Caco-2 (cell line): Measurements from ENCODE around the gene C1QA. TPM values are rescaled to one million over a fixed set of nuclear protein-coding genes. Genes with fewer than 3 reads are reported as not detected.
"Not testable (repeated sequence)": the region's sequence is repeated elsewhere in the genome, so short reads cannot be mapped to it uniquely, and the experiment has no call there.

ENCODE experiments used
- BruUV-seq: library from RNA; stranded (reverse); fragments of 400-500 nt; replicated peaks from 2 replicates; lab custom pipeline; 2021; lab: Mats Ljungman, UMichigan
- CTCF ChIA-PET: fragments of 300-600 bp; sonication (Branson Sonifier 250); formaldehyde crosslinking; loops from one replicate; lab custom pipeline; 2022; ENCODE audit warnings: antibody characterized with exemption; lab: Charles Lee
- POLR2A ChIA-PET: fragments of 300-600 bp; sonication (Branson Sonifier 250); formaldehyde crosslinking; loops from one replicate; lab custom pipeline; 2022; ENCODE audit warnings: antibody characterized with exemption; lab: Charles Lee
- DNase-seq, 2 experiments: peaks; one replicate each; pipeline versions ENCODE4 v3.0.0 to v3.0.0-alpha.2; 2020 to 2022
- H3K27me3 ChIP-seq: replicated peaks from 2 replicates; pipeline ENCODE4 v1.6.0; 2011; ENCODE audit warnings: low read length; ENCODE audit not compliant: control insufficient read depth, insufficient read depth
- H3K36me3 ChIP-seq: 2 replicates; pipeline ENCODE4 v1.5.1; 2011; ENCODE audit warnings: low read length; ENCODE audit not compliant: control insufficient read depth, insufficient read depth
- H3K4me1 ChIP-seq: fragments of 250-450 bp; sonication (Bioruptor Pico); 2 replicates; pipeline ENCODE4 v1.5.1; 2020; ENCODE audit warnings: mild to moderate bottlenecking
- H3K4me3 ChIP-seq: 2 replicates; pipeline ENCODE4 v1.5.1; 2011; ENCODE audit warnings: low read depth, mild to moderate bottlenecking, control low read depth, low read length
- H3K9me3 ChIP-seq: fragments of 250-450 bp; sonication (Bioruptor Pico); 2 replicates; pipeline ENCODE4 v1.5.1; 2020; ENCODE audit warnings: mild to moderate bottlenecking, moderate library complexity
- H3K27ac Mint-ChIP-seq: one replicate; pipeline ENCODE4 v1.8.0; 2022; ENCODE audit warnings: mixed read lengths; ENCODE audit not compliant: unreplicated experiment
- H3K27me3 Mint-ChIP-seq: one replicate; pipeline ENCODE4 v1.8.0; 2022; ENCODE audit warnings: mixed read lengths; ENCODE audit not compliant: insufficient read depth, unreplicated experiment
- H3K36me3 Mint-ChIP-seq: one replicate; pipeline ENCODE4 v1.8.0; 2022; ENCODE audit warnings: mild to moderate bottlenecking, mixed read lengths; ENCODE audit not compliant: insufficient read depth, unreplicated experiment
- H3K4me1 Mint-ChIP-seq: one replicate; pipeline ENCODE4 v1.8.0; 2022; ENCODE audit warnings: low read depth, mixed read lengths; ENCODE audit not compliant: unreplicated experiment
- H3K4me3 Mint-ChIP-seq: one replicate; pipeline ENCODE4 v1.8.0; 2022; ENCODE audit warnings: mild to moderate bottlenecking, moderate library complexity, mixed read lengths; ENCODE audit not compliant: unreplicated experiment
- H3K9me3 Mint-ChIP-seq: one replicate; pipeline ENCODE4 v1.8.0; 2022; ENCODE audit warnings: mixed read lengths; ENCODE audit not compliant: unreplicated experiment
- intact Hi-C: fragments of 100-400 bp; cut with micrococcal nuclease; formaldehyde crosslinking; loops from one replicate; pipeline ENCODE4 v1.10.0; 2022; ENCODE audit not compliant: unreplicated experiment
- total RNA-seq: library from RNA; stranded (reverse); gene quantifications from 2 replicates; pipeline ENCODE4 v1.2.3, GENCODE V29; 2022
- TF ChIP-seq, protein P1 (sequence below), 2 experiments: fragments of 200-600 bp in 1 of 2; IDR thresholded peaks; 1 replicate in 1 of 2; 2 replicates in 1 of 2; pipeline versions ENCODE4 v1.5.1 to v1.8.0; 2011 to 2022; ENCODE audit warnings: antibody characterized with exemption in 1 of 2, control low read depth in 1 of 2, inconsistent platforms in 1 of 2, low read depth in 1 of 2, low read length in 1 of 2, mild to moderate bottlenecking in 1 of 2, moderate library complexity in 1 of 2; ENCODE audit not compliant: insufficient read depth in 1 of 2, severe bottlenecking in 1 of 2, unreplicated experiment in 1 of 2

Gene C1QA
- total RNA-seq, 1 experiment from 2014 or later: not detected

DNA sequence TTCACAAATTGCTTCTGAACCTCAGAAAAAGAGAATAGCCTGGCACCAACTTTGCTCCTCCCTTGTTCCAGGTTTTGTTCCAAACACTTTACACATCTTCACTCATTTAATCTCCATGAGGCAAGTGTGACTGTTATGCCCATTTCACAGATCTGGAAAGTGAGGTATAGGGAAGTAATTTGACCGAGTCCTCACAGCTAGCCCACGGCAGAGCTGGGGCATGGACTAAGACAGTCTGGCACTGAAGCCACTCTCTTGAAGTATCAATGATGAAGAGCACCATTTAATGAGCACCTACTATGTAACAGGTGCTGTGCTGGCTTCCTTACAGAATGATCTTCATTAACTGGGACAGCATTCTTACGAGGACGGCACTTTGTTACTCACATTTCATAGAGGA lies 35.6 kb downstream of the C1QA start:
- peaks cover 3% of the 10 kb centered on the region for H3K27me3 Mint-ChIP-seq

DNA sequence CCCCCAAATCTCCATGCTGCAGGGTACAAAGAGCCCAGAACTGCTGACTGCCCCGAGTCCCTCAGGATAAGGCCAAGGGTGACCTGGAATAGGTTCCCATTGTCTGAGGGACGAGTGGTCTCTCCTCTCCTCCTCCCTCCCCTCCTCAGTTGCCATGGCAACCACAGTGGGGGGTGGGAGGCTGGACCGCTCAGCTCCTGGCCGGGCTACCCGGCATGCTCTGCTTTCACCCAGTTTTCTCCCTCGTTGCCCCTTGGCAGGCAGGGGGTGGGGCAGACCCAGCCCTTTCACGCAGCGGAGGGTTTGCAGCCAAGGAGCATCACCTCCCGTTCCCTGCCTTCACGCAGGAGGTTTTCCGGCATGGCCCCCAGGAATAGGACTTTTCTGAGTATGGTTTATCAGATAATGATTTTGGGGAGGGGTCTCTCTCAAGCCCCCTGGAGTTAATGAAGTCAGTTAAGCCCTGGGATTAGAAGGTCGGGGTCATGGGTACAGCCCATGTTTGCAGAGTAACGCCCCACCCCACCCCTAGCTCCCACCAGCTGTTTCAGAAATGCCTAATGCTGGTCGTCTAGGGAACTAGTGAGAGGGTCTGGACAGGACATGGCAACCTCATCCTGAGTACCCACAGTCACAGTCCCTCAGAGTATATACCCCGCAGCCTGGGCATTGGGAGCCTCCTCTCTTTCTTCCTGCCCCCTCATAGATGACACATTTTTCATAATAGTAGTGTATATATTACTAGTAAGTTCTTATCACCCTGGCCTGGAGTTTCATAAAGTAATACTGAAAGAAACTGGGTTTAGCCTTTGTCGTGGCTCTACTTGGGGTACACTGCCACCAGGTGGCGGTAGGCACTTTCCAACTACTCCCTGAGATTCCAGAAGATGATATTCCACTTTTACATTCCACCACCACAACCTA lies 37.3 kb downstream of the C1QA start:
- peak in 1 of 2 experiments; percentile 64 for DNase-seq
- no peaks in the 10 kb centered on the region for H3K36me3 ChIP-seq
- H3K36me3 Mint-ChIP-seq: no peaks in the 10 kb centered on the region
- H3K9me3 Mint-ChIP-seq: no peaks in the 10 kb centered on the region
- CTCF ChIA-PET: interaction anchor here (0.7 to 1.7 kb wide), 10 partner anchors 10 to 290 kb away, joined by 3 to 8 read pairs (median 4); no protein-coding TSS in a partner anchor
- no peaks in the 10 kb centered on the region for H3K4me1 Mint-ChIP-seq
- H3K4me3 ChIP-seq: no peak overlapping the region
- intact Hi-C loops: loop anchor here (1.0 kb wide), 6 partner anchors 16 to 291 kb away; no protein-coding TSS in a partner anchor
- H3K9me3 ChIP-seq: no peaks in the 10 kb centered on the region
- no peaks in the 10 kb centered on the region for H3K4me1 ChIP-seq
- no peak overlapping the region for H3K4me3 Mint-ChIP-seq
- peaks cover 3% of the 10 kb centered on the region for H3K27me3 Mint-ChIP-seq
- no peak overlapping the region for H3K27ac Mint-ChIP-seq
- H3K27me3 ChIP-seq: no peaks in the 10 kb centered on the region
- TF ChIP-seq, protein P1, sequence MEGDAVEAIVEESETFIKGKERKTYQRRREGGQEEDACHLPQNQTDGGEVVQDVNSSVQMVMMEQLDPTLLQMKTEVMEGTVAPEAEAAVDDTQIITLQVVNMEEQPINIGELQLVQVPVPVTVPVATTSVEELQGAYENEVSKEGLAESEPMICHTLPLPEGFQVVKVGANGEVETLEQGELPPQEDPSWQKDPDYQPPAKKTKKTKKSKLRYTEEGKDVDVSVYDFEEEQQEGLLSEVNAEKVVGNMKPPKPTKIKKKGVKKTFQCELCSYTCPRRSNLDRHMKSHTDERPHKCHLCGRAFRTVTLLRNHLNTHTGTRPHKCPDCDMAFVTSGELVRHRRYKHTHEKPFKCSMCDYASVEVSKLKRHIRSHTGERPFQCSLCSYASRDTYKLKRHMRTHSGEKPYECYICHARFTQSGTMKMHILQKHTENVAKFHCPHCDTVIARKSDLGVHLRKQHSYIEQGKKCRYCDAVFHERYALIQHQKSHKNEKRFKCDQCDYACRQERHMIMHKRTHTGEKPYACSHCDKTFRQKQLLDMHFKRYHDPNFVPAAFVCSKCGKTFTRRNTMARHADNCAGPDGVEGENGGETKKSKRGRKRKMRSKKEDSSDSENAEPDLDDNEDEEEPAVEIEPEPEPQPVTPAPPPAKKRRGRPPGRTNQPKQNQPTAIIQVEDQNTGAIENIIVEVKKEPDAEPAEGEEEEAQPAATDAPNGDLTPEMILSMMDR (IDR thresholded peaks at IDR 0.05; ENCODE audit: insufficient read depth in 1 of 2, low read depth in 1 of 2, low read length in 1 of 2, severe bottlenecking in 1 of 2, unreplicated experiment in 1 of 2): peak; percentile 73
- POLR2A ChIA-PET: no interaction called here
- BruUV-seq: no TSS peak

More for the DNA sequence above, 35.6 kb downstream of the C1QA start:
- Mint-ChIP-seq H3K27ac (no peak overlapping the region), H3K36me3 (no peaks in the 10 kb centered on the region), H3K4me1 (no peaks in the 10 kb centered on the region), H3K9me3 (no peaks in the 10 kb centered on the region), H3K4me3 (no peak overlapping the region)
- TF ChIP-seq, protein P1 (IDR thresholded peaks at IDR 0.05; ENCODE audit: insufficient read depth in 1 of 2, low read depth in 1 of 2, low read length in 1 of 2, severe bottlenecking in 1 of 2, unreplicated experiment in 1 of 2): no peak
- no peak overlapping the region for H3K4me3 ChIP-seq
- POLR2A ChIA-PET: no interaction called here
- CTCF ChIA-PET: no interaction called here
- no TSS peak for BruUV-seq
- H3K27me3 ChIP-seq: no peaks in the 10 kb centered on the region
- intact Hi-C loops: no loop called here
- no peak for DNase-seq
- no peaks in the 10 kb centered on the region for H3K36me3 ChIP-seq
- H3K4me1 ChIP-seq: no peaks in the 10 kb centered on the region
- H3K9me3 ChIP-seq: no peaks in the 10 kb centered on the region

DNA sequence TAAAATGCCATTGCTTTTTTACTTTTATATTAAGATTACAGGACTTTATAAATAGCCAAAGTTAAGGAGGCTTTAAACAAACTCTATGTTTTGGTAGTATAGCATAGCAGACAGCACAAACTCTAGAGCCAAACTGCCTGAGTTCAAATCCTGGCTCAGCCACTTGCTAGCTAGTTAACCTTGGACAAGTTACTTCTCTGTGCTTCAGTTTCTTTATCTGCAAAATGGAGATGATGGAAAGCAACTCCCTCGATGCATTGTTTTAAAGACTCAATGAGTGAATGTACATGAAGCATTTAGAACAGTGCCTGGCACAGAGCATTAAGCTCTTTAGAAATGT lies 38.0 kb downstream of the C1QA start:
- no peaks in the 10 kb centered on the region for H3K4me1 Mint-ChIP-seq
- TF ChIP-seq, protein P1 (IDR thresholded peaks at IDR 0.05; ENCODE audit: insufficient read depth in 1 of 2, low read depth in 1 of 2, low read length in 1 of 2, severe bottlenecking in 1 of 2, unreplicated experiment in 1 of 2): no peak
- no peak overlapping the region for H3K4me3 Mint-ChIP-seq
- no TSS peak for BruUV-seq
- Histone ChIP-seq H3K4me3 (no peak overlapping the region), H3K36me3 (no peaks in the 10 kb centered on the region), H3K4me1 (no peaks in the 10 kb centered on the region), H3K9me3 (no peaks in the 10 kb centered on the region), H3K27me3 (no peaks in the 10 kb centered on the region)
- H3K27ac Mint-ChIP-seq: no peak overlapping the region
- H3K36me3 Mint-ChIP-seq: no peaks in the 10 kb centered on the region
- CTCF ChIA-PET: interaction anchor here (0.6 to 1.7 kb wide), 12 partner anchors 9 to 594 kb away, joined by 3 to 8 read pairs (median 4); no protein-coding TSS in a partner anchor
- DNase-seq: no peak
- no peaks in the 10 kb centered on the region for H3K9me3 Mint-ChIP-seq
- peaks cover 2% of the 10 kb centered on the region for H3K27me3 Mint-ChIP-seq
- POLR2A ChIA-PET: no interaction called here
- intact Hi-C loops: loop anchor here (1.0 kb wide), 6 partner anchors 15 to 290 kb away; no protein-coding TSS in a partner anchor

DNA sequence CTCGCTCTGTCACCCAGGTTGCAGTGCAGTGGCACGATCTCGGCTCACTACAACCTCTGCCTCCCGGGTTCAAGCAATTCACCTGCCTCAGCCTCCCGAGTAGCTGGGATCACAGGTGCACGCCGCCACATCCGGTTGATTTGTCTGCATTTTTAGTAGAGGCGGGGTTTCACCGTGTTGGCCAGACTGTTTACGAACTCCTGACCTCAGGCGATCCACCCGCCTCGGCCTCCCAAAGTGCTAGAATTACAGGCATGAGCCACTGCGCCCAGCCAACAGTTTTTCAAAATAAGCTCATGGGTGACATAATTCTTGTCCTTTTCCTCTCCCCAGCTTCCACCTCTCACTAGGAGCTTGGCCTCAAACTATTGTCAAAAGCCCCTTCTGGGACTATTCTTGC lies 39.7 kb downstream of the C1QA start:
- H3K4me3 Mint-ChIP-seq, intact Hi-C loops, DNase-seq, H3K9me3 ChIP-seq, H3K27ac Mint-ChIP-seq, H3K27me3 Mint-ChIP-seq, H3K36me3 Mint-ChIP-seq, H3K4me3 ChIP-seq, BruUV-seq, H3K36me3 ChIP-seq, H3K4me1 ChIP-seq, H3K4me1 Mint-ChIP-seq, H3K9me3 Mint-ChIP-seq, H3K27me3 ChIP-seq: not testable (repeated sequence)
- ChIA-PET CTCF (interaction anchor here (1.0 kb wide), 1 partner anchor 28 kb away, joined by 3 read pairs; no protein-coding TSS in a partner anchor), POLR2A (interaction anchor here (0.7 kb wide), 1 partner anchor 13 kb away, joined by 3 read pairs; no protein-coding TSS in a partner anchor)
